ENCODE measurements around the gene HCFC1R1.

HCFC1R1 gene

DNA sequence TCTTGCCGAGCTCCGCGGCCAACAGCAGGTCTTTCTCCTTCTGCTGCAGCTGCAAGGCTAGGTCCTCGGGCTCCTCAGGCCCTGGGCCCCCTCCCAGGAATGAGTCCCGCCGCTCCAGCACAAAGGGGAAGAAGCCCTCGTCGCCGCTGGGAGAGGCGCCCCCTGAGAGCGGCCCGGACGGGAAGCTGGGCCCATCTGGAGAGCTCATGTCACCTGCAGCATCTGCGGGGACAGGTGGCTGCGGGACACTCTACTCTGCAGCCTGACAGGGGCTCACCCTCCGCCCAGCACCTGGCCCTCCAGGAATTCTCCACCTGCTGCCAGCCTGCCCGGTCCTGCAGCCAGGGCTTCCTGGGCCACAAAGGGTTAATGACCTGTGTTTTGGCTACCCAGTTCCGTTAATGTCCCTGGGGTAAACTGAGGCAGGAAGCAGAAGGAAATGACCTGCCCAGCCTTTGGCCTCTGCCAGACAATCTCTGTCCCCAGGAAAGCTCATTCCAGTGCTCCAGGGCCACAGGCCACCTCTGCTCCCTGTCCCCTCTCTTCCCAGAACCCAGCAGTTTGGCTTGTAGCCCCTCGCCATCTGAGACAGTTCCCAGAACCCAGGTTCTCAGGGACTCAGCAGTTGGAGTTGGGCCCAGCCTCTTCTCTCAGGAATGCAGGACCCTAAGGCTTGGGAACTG lies 11.7 kb upstream of the HCFC1R1 start (continued):
- TF ChIP-seq ZNF248 (tag by site-specific recombination; IDR thresholded peaks at IDR 0.05) (no peak), ZNF10 (tag by site-specific recombination; IDR thresholded peaks at IDR 0.05) (no peak), MYNN (tag by site-specific recombination; IDR thresholded peaks at IDR 0.05; ENCODE audit: borderline replicate concordance) (no peak), ZNF26 (tag by site-specific recombination; IDR thresholded peaks at IDR 0.05) (no peak), ZNF133 (tag by site-specific recombination; IDR thresholded peaks at IDR 0.05) (no peak)
- TF ChIP-seq, protein P1, sequence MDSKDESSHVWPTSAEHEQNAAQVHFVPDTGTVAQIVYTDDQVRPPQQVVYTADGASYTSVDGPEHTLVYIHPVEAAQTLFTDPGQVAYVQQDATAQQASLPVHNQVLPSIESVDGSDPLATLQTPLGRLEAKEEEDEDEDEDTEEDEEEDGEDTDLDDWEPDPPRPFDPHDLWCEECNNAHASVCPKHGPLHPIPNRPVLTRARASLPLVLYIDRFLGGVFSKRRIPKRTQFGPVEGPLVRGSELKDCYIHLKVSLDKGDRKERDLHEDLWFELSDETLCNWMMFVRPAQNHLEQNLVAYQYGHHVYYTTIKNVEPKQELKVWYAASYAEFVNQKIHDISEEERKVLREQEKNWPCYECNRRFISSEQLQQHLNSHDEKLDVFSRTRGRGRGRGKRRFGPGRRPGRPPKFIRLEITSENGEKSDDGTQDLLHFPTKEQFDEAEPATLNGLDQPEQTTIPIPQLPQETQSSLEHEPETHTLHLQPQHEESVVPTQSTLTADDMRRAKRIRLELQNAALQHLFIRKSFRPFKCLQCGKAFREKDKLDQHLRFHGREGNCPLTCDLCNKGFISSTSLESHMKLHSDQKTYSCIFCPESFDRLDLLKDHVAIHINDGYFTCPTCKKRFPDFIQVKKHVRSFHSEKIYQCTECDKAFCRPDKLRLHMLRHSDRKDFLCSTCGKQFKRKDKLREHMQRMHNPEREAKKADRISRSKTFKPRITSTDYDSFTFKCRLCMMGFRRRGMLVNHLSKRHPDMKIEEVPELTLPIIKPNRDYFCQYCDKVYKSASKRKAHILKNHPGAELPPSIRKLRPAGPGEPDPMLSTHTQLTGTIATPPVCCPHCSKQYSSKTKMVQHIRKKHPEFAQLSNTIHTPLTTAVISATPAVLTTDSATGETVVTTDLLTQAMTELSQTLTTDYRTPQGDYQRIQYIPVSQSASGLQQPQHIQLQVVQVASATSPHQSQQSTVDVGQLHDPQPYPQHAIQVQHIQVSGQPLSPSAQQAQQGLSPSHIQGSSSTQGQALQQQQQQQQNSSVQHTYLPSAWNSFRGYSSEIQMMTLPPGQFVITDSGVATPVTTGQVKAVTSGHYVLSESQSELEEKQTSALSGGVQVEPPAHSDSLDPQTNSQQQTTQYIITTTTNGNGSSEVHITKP (tag by site-specific recombination; IDR thresholded peaks at IDR 0.05): no peak

DNA sequence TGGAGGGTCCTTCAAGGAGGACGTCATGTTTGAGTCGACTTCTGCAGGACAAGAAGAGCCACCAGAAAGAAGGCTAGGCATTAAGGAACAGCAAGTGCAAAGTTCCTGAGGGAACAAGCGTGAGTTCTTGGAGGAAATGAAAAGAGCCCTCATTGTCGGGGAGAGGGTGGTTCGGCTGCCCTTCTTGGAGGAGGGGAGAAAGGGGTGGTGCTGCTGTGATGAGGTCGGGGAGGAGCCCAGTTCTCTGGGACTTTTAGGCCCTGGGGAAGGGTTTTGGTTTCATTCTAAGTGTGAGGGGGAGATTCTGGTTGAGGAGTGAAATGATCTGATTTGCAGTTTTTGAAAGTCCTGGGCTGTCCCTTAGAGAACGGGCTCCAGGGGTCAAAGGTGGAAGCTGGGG lies 8.9 kb upstream of the HCFC1R1 start:
- Histone ChIP-seq H3K4me1 (ENCODE audit: control insufficient read depth, insufficient read depth, low read length) (peaks cover 5% of the 10 kb centered on the region), H3K9me3 (ENCODE audit: control insufficient read depth, insufficient read depth, low read depth, low read length) (no peaks in the 10 kb centered on the region), H3K36me3 (ENCODE audit: control insufficient read depth in 2 of 2, insufficient read depth in 1 of 2, low read length in 2 of 2) (no peaks in the 10 kb centered on the region), H3K27ac (ENCODE audit: extremely low read depth, low read depth, low read length) (no peak overlapping the region), H3K4me3 (ENCODE audit: low read depth, low read length) (no peak overlapping the region)
- TF ChIP-seq ZNF585B (tag by site-specific recombination; IDR thresholded peaks at IDR 0.05): no peak
- TF ChIP-seq, protein P2, sequence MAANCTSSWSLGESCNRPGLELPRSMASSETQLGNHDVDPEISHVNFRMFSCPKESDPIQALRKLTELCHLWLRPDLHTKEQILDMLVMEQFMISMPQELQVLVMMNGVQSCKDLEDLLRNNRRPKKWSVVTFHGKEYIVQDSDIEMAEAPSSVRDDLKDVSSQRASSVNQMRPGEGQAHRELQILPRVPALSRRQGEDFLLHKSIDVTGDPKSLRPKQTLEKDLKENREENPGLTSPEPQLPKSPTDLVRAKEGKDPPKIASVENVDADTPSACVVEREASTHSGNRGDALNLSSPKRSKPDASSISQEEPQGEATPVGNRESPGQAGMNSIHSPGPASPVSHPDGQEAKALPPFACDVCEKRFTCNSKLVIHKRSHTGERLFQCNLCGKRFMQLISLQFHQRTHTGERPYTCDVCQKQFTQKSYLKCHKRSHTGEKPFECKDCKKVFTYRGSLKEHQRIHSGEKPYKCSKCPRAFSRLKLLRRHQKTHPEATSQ (tag by site-specific recombination; IDR thresholded peaks at IDR 0.05): no peak
- no peak for TF ChIP-seq ZNF76 (tag by site-specific recombination; IDR thresholded peaks at IDR 0.05; ENCODE audit: borderline replicate concordance, low read depth)
- TF ChIP-seq YY2 (tag by site-specific recombination; IDR thresholded peaks at IDR 0.05): no peak
- no peak for TF ChIP-seq BCL11A (tag by site-specific recombination; IDR thresholded peaks at IDR 0.05; ENCODE audit: low read depth)
- TF ChIP-seq, protein P3, sequence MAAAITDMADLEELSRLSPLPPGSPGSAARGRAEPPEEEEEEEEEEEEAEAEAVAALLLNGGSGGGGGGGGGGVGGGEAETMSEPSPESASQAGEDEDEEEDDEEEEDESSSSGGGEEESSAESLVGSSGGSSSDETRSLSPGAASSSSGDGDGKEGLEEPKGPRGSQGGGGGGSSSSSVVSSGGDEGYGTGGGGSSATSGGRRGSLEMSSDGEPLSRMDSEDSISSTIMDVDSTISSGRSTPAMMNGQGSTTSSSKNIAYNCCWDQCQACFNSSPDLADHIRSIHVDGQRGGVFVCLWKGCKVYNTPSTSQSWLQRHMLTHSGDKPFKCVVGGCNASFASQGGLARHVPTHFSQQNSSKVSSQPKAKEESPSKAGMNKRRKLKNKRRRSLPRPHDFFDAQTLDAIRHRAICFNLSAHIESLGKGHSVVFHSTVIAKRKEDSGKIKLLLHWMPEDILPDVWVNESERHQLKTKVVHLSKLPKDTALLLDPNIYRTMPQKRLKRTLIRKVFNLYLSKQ (tag by site-specific recombination; IDR thresholded peaks at IDR 0.05; ENCODE audit: borderline replicate concordance): no peak
- TF ChIP-seq ZBTB1 (tag by site-specific recombination; IDR thresholded peaks at IDR 0.05): no peak
- TF ChIP-seq ZNF335 (tag by site-specific recombination; conservative IDR thresholded peaks at IDR 0.05): no peak
- no peak for TF ChIP-seq TCF7L2 (IDR thresholded peaks at IDR 0.05; ENCODE audit: borderline replicate concordance, low read depth, low read length)
- TF ChIP-seq, protein P4, sequence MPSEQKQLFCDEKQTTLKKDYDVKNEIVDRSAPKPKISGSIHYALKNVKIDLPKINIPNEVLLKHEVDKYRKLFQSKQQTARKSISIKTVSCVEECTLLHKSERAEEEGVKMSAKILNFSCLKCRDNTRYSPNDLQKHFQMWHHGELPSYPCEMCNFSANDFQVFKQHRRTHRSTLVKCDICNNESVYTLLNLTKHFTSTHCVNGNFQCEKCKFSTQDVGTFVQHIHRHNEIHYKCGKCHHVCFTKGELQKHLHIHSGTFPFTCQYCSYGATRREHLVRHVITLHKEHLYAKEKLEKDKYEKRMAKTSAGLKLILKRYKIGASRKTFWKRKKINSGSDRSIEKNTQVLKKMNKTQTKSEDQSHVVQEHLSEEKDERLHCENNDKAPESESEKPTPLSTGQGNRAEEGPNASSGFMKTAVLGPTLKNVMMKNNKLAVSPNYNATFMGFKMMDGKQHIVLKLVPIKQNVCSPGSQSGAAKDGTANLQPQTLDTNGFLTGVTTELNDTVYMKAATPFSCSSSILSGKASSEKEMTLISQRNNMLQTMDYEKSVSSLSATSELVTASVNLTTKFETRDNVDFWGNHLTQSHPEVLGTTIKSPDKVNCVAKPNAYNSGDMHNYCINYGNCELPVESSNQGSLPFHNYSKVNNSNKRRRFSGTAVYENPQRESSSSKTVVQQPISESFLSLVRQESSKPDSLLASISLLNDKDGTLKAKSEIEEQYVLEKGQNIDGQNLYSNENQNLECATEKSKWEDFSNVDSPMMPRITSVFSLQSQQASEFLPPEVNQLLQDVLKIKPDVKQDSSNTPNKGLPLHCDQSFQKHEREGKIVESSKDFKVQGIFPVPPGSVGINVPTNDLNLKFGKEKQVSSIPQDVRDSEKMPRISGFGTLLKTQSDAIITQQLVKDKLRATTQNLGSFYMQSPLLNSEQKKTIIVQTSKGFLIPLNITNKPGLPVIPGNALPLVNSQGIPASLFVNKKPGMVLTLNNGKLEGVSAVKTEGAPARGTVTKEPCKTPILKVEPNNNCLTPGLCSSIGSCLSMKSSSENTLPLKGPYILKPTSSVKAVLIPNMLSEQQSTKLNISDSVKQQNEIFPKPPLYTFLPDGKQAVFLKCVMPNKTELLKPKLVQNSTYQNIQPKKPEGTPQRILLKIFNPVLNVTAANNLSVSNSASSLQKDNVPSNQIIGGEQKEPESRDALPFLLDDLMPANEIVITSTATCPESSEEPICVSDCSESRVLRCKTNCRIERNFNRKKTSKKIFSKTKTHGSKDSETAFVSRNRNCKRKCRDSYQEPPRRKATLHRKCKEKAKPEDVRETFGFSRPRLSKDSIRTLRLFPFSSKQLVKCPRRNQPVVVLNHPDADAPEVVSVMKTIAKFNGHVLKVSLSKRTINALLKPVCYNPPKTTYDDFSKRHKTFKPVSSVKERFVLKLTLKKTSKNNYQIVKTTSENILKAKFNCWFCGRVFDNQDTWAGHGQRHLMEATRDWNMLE (tag by site-specific recombination; conservative IDR thresholded peaks at IDR 0.05; ENCODE audit: low read depth): no peak
- no peak for TF ChIP-seq REPIN1 (tag by site-specific recombination; IDR thresholded peaks at IDR 0.05; ENCODE audit: low read depth)
- no peak for TF ChIP-seq ZBTB7A (tag by site-specific recombination; IDR thresholded peaks at IDR 0.05; ENCODE audit: low read depth)
- ChIA-PET CTCF (interaction anchor here (1.1 to 9.2 kb wide), 12 partner anchors 8 to 138 kb away, joined by 3 to 149 read pairs (median 12); partner anchors contain the start of genes BICDL2, HCFC1R1, PAQR4 and THOC6), POLR2A (interaction anchor here (0.6 to 3.1 kb wide), 4 partner anchors 10 to 245 kb away, joined by 3 to 51 read pairs (median 6); partner anchors contain the start of genes HCFC1R1, THOC6 and TNFRSF12A)

All from HEK293 (cell line).